A549 treated with GW870086 at 1 μM for 4 hours (cell line): Measurements from ENCODE around the gene HTR3A. TPM values are rescaled to one million over a fixed set of nuclear protein-coding genes. Genes with fewer than 3 reads are reported as not detected.

Experiments
- total RNA-seq: library from RNA; stranded (reverse); fragments of 200-300 nt; extraction: Qiagen RNA extraction; gene quantifications from 5 replicates; pipeline ENCODE4 v1.2.3, GENCODE V29; 2022; ENCODE audit warnings: low read depth

Gene HTR3A
- total RNA-seq = not detected in 5 replicates

DNA sequence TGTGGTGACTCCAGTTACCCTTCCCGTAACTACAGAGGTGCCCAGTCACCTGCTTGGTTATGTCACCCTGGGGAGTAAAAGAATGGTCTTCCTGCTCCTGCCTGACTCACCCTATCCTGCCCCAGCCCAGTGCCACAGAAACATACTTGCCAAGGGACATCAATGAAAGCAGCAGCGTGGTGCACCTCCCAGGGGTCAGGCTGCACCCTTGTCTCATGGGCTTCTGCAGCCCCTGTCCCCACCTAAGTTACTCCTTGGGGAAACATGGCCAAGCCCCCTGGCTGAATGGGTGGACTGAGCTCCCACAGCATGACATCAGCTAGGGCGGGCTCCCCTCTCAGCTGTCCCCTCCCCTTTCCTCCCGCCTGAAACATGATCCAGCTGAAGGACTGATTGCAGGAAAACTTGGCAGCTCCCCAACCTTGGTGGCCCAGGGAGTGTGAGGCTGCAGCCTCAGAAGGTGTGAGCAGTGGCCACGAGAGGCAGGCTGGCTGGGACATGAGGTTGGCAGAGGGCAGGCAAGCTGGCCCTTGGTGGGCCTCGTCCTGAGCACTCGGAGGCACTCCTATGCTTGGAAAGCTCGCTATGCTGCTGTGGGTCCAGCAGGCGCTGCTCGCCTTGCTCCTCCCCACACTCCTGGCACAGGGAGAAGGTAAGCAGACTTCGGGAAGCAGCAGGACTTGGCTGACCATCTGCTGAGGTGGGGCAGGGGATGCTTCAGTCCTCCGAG, at the start of gene HTR3A:
Gene HTR3A (plus strand): TSS at position 368 of the 730 bp plus-strand sequence. CDS start 218 bp downstream, at position 586.

Other genes with a start within 250 kb of the HTR3A start
- 10.9 to 14.1 TPM (median 13.1 TPM) in 5 replicates for gene ZW10, start 201.4 kb upstream of the HTR3A start, total RNA-seq
- gene CLDN25, start 195.3 kb upstream of the HTR3A start, total RNA-seq = not detected in 5 replicates
- 11.0 to 16.3 TPM (median 15.6 TPM) in 5 replicates for gene USP28, start 99.5 kb upstream of the HTR3A start, total RNA-seq
- gene HTR3B, start 70.3 kb upstream of the HTR3A start, total RNA-seq = not detected in 5 replicates
- gene ZBTB16, start 84.6 kb downstream of the HTR3A start, total RNA-seq = 0.13 to 0.50 TPM (median 0.23 TPM) in 5 replicates